ENCODE measurements around the gene SLC27A2. TPM values are rescaled to one million over a fixed set of nuclear protein-coding genes. Genes with fewer than 3 reads are reported as not detected.

SLC27A2 gene
- total and polyA plus RNA-seq, 10 of the 15 experiments (the other 5 are each of a cell fraction or from before 2014, with no cell fraction given) = 0.22 to 1.2 (median 0.69) TPM; not detected in 1

- TF ChIP-seq, protein P1, sequence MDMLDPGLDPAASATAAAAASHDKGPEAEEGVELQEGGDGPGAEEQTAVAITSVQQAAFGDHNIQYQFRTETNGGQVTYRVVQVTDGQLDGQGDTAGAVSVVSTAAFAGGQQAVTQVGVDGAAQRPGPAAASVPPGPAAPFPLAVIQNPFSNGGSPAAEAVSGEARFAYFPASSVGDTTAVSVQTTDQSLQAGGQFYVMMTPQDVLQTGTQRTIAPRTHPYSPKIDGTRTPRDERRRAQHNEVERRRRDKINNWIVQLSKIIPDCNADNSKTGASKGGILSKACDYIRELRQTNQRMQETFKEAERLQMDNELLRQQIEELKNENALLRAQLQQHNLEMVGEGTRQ (IDR thresholded peaks at IDR 0.05; ENCODE audit: borderline replicate concordance, low read depth, low read length) = no peak
- TF ChIP-seq KLF5 (IDR thresholded peaks at IDR 0.05; ENCODE audit: partially characterized antibody) (no peak), EED (IDR thresholded peaks at IDR 0.05; ENCODE audit: low read depth) (no peak), JUNB (IDR thresholded peaks at IDR 0.05) (no peak), HDAC2 (IDR thresholded peaks at IDR 0.05) (no peak), TCF7 (IDR thresholded peaks at IDR 0.05; ENCODE audit: borderline replicate concordance) (no peak)
Measured at GRCh38 chr15:50275908-50276307, 93.9 kb downstream of the SLC27A2 start (continued).

GRCh38 chr15:50277370-50277769, 95.4 kb downstream of the SLC27A2 start:
- BruUV-seq (replicated peaks) = no TSS peak
- H3K36me3 ChIP-seq (ENCODE audit: control insufficient read depth in 2 of 2, insufficient read depth in 2 of 2, low read length in 1 of 2) = no peaks in the 10 kb centered on the region; a peak in 1 of 4 replicates
- no peak for DNase-seq (ENCODE audit: low read depth, low spot score)
- H3K4me2 ChIP-seq (ENCODE audit: control insufficient read depth, insufficient read depth) = no peak overlapping the region
- H3K4me3 ChIP-seq = no peak overlapping the region
- H3K9ac ChIP-seq (ENCODE audit: control insufficient read depth, insufficient read depth, low read length) = no peak overlapping the region
- no peak overlapping the region for H2AFZ ChIP-seq (ENCODE audit: control insufficient read depth, low read depth, low read length)
- intact Hi-C loops (cut with micrococcal nuclease; ENCODE audit: unreplicated experiment) (no loop called here), in situ Hi-C loops (cut with MboI) (no loop called here)
- no peaks in the 10 kb centered on the region for H3K9me3 ChIP-seq (replicated peaks; ENCODE audit: control insufficient read depth, insufficient read depth, low read length)
- ATAC-seq = no peak
- SMC1A ChIA-PET (ENCODE audit: uncharacterized antibody, unreplicated experiment) = interaction anchor here (1.4 to 2.1 kb wide), 2 partner anchors 10 to 12 kb away, joined by 3 to 5 read pairs; partner anchors contain the start of gene HDC
- H3K4me1 ChIP-seq (ENCODE audit: control insufficient read depth, insufficient read depth, low read length) = no peaks in the 10 kb centered on the region
- CTCF ChIA-PET = no interaction called here
- no peak overlapping the region for H3K27ac ChIP-seq (ENCODE audit: control insufficient read depth, insufficient read depth)
- no peak for FAIRE-seq
- POLR2A ChIA-PET = no interaction called here
- no peaks in the 10 kb centered on the region for H3K79me2 ChIP-seq (ENCODE audit: control insufficient read depth, insufficient read depth, low read length)
- RAD21 ChIA-PET (ENCODE audit: unreplicated experiment) = no interaction called here
- H4K20me1 ChIP-seq (ENCODE audit: control insufficient read depth, insufficient read depth) = no peaks in the 10 kb centered on the region
- no peak for TF ChIP-seq FOXM1 (IDR thresholded peaks at IDR 0.05; ENCODE audit: low read depth, low read length)
- no peak for TF ChIP-seq LARP7 (IDR thresholded peaks at IDR 0.05)
- TF ChIP-seq, protein P2, sequence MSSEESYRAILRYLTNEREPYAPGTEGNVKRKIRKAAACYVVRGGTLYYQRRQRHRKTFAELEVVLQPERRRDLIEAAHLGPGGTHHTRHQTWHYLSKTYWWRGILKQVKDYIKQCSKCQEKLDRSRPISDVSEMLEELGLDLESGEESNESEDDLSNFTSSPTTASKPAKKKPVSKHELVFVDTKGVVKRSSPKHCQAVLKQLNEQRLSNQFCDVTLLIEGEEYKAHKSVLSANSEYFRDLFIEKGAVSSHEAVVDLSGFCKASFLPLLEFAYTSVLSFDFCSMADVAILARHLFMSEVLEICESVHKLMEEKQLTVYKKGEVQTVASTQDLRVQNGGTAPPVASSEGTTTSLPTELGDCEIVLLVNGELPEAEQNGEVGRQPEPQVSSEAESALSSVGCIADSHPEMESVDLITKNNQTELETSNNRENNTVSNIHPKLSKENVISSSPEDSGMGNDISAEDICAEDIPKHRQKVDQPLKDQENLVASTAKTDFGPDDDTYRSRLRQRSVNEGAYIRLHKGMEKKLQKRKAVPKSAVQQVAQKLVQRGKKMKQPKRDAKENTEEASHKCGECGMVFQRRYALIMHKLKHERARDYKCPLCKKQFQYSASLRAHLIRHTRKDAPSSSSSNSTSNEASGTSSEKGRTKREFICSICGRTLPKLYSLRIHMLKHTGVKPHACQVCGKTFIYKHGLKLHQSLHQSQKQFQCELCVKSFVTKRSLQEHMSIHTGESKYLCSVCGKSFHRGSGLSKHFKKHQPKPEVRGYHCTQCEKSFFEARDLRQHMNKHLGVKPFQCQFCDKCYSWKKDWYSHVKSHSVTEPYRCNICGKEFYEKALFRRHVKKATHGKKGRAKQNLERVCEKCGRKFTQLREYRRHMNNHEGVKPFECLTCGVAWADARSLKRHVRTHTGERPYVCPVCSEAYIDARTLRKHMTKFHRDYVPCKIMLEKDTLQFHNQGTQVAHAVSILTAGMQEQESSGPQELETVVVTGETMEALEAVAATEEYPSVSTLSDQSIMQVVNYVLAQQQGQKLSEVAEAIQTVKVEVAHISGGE (CRISPR knock-in tag; IDR thresholded peaks at IDR 0.05) = no peak
- no peak for TF ChIP-seq SIN3A (IDR thresholded peaks at IDR 0.05; ENCODE audit: low read depth, low read length)
- TF ChIP-seq KDM1A (IDR thresholded peaks at IDR 0.05; ENCODE audit: borderline replicate concordance) = no peak
- TF ChIP-seq STAT3 (IDR thresholded peaks at IDR 0.05; ENCODE audit: low read depth, low read length) = no peak
- no peak for TF ChIP-seq ZNF217 (IDR thresholded peaks at IDR 0.05)
- TF ChIP-seq NR2C2 (IDR thresholded peaks at IDR 0.05; ENCODE audit: borderline replicate concordance, control insufficient read depth, insufficient read length, low read depth) = no peak
- no peak for TF ChIP-seq MEF2A (IDR thresholded peaks at IDR 0.05; ENCODE audit: insufficient read depth, low read depth, low read length)
- no peak for TF ChIP-seq POU2F2 (IDR thresholded peaks at IDR 0.05; ENCODE audit: borderline replicate concordance, low read depth, low read length)
- TF ChIP-seq ZBED1 (IDR thresholded peaks at IDR 0.05; ENCODE audit: borderline replicate concordance) = no peak
- TF ChIP-seq E2F8 (IDR thresholded peaks at IDR 0.05; ENCODE audit: low read depth, partially characterized antibody) = no peak
- 100% methylated on average over 1 of the region's 1 CpG for WGBS (ENCODE audit: insufficient coverage, insufficient replicate concordance, low lambda C conversion rate, missing lambda C conversion rate)
- H3K27me3 ChIP-seq (replicated peaks in 1 of 2; ENCODE audit: control insufficient read depth in 2 of 2, insufficient read depth in 2 of 2, low read length in 1 of 2) = no peaks in the 10 kb centered on the region

All from GM12878 (cell line).